Measurements from ENCODE around the gene HDLBP.
"Not testable (repeated sequence)": the region's sequence is repeated elsewhere in the genome, so short reads cannot be mapped to it uniquely, and the experiment has no call there.

Gene HDLBP

DNA sequence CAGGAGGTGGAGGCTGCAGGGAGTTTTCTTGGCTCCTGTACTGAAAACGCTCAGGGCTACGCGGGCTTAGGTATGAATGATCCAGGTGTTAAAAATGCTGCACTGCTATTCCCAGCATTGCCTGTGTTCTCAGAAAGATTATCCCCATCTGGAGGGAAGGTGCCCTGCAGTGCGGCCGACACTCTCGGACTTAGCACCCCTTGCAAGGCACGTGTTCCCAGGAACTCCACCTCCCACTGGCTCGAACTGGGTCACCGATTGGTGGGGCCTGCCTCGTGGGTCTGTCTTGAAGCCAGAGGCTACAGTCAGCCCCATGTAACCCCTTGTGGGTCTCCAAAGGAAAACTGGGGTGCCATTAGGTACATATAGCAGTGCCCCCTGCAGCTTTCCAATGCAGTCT, 101.3 kb downstream of the HDLBP start:
- DNase-seq = no peak

DNA sequence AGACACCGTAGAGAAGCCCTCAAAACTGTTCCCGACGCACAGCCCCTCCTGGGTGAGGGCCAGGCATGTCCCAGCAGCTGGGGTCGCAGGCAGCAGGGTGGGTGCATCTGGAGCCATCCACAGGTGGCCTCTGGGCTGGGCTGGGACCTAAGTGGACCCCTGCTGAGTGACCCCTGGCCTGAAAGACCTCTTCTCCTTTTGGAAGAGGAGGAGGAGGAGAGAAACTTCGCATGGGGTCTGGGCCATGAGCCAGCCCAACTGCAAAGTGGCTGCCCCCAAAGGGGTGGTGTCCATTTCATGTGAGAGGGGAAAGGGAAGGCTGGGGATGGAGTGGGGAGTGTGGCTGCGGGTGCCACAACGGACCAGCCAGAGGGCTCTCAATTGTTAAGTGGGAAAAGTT, 101.9 kb downstream of the HDLBP start:
- DNase-seq = no peak

DNA sequence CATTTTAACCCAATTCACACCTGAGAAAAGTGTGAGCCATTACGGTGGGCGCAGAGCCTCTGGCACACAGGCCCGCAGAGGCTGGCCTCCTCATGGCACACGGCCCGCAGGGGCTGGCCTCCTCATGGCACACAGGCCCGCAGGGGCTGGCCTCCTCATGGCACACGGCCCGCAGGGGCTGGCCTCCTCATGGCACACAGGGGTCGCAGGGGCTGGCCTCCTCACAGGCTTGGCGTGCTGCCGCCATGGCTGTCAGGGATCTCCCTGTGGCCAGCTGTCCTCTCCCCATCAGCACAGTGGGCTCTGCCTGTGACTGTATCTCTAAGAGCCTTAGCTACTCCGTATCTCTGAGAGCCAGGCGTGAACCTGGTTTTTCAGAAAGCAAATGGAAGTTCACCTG, 102.4 kb downstream of the HDLBP start:
- no peak for DNase-seq

DNA sequence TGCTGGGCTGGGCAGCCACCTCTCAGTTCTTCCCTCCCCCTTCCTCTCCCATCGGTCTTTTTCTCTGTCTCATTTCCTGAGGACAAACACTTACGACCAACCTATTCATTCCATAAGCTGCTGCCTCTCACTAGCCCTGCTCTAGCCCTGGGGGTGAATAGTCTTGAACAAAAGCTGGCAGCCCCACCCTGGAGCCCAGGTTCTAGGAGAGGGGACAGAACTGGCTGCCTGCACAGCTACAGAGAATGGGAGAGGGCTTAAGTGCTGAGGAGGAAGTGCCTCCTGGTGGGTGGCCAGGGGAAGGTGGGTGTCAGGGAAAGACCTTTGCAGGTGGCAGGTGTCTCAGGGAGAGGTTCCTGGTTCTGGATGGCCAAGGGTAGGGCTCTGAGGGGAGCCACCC, 104.2 kb downstream of the HDLBP start:
- DNase-seq = no peak

DNA sequence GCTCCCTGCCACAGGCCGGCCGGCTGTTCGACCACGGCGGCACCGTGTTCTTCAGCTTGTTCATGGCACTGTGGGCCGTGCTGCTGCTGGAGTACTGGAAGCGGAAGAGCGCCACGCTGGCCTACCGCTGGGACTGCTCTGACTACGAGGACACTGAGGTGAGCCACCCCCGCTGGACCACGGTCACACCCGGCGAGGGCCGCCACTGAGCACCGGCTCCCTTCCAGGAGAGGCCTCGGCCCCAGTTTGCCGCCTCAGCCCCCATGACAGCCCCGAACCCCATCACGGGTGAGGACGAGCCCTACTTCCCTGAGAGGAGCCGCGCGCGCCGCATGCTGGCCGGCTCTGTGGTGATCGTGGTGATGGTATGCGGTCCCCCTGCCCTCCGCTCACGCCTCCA, 106.2 kb downstream of the HDLBP start:
- no peak for DNase-seq

DNA sequence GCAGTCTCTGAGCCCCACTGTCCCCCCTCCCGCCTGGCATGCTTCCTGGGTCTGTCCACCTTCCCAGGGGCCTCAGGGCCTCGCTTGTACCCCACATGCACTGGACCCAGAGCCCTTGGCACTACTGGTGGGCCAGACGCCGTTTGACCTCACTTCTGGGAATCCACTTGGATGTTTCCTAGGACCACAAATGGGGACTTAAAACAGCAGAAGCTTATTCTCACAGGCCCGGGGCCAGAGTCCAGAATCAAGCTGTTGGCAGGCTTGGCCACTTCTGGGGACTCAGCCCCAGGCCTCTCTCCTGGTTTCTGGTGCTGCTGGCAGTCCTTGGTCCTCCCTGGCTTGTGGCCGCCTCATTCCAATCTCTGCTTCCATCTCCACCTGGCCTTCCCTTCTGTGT, 107.4 kb downstream of the HDLBP start:
- DNase-seq = peak in 32 of 51 donors; percentile 11 to 73 (median 44)

DNA sequence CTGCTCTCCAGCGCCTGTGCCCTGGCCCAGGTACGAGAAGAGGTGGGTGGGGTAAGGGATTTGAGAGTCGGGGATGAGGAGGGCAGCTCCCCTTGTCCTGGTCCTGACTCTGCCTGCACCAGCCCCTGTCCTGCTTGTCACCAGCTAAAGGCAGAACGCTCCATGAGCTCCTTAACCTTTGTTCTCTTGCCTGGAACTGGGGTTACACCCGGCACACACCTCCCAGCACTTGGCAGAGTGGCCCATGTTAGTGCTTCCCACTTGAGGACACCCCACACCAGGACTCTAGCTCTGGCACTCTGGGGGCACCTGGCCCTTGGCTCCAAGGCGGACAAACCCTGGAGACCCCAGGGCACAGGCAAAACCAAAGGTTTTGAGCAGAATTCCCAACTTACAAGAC, 107.8 kb downstream of the HDLBP start:
- peak in 1 of 51 donors; percentile 51 for DNase-seq

DNA sequence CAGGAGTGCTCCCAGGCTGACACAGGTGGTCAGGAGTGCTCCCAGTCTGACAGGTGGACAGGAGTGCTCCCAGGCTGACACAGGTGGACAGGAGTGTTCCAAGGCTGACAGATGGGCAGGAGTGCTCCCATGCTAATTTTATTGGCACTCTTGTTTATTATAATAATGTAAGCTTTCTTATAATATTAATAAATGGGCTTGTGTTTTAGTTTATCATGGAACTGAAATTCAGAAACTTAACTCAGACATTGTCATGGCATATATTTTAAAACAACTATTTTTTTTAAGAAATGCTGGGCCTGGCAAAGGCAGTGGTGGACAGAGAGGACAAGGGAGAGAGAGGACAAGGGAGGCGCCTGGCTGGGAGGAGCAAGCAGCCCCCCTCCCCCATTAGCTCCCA, 108.3 kb downstream of the HDLBP start:
- DNase-seq = no peak

DNA sequence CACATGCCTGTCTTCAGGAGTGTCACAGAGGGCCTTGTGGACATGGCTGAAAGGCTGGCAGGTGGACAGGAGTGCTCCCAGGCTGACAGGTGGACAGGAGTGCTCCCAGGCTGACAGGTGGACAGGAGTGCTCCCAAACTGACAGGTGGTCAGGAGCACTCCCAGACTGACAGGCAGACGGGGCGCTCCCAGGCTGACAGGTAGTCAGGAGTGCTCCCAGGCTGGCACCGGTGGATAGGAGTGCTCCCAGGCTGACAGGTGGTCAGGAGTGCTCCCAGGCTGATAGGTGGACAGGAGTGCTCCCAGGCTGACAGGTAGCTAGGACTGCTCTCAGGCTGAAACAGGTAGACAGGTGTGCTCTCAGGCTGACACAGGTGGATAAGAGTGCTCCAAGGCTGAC, 110.4 kb downstream of the HDLBP start:
- DNase-seq = no peak

DNA sequence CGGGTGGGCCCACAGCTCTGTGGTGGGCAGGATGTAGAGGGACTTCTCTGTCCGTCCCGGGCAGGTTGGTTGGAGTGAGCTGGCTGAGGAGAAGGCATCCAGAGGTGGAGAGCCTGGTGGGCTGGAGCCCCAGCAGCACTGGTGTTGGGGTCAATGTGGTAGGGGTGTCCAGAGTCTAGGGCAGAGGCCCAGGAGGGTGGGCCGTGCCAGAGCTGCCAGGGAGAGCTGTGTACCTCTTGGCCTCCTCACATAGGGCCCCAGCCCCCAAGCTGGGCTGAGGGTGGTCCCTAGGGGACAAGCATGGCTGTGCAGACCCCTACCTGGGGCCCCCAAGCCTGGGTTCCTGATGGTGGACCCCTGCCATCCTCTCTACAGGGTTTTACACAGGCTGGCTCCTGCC, 111.0 kb downstream of the HDLBP start:
- no peak for DNase-seq

DNA sequence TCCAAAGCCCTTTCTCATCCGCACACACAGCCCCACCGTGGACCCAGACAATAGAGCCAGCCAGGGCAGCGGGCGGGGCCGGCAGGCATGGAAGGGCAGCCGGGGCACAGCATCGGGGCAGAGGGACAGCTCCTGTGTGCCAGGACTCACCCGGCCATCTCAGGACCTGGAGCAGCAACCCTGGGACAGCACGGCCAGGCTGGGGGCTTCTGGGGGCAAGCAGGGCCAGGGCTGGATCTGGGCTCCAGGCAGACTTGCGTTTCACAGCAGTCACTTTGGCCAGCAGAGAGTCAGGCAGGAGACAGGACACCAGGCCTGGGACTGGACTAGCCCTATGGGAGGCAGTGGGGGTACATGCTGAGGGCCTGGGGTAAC, 111.5 kb downstream of the HDLBP start:
- no peak for DNase-seq

DNA sequence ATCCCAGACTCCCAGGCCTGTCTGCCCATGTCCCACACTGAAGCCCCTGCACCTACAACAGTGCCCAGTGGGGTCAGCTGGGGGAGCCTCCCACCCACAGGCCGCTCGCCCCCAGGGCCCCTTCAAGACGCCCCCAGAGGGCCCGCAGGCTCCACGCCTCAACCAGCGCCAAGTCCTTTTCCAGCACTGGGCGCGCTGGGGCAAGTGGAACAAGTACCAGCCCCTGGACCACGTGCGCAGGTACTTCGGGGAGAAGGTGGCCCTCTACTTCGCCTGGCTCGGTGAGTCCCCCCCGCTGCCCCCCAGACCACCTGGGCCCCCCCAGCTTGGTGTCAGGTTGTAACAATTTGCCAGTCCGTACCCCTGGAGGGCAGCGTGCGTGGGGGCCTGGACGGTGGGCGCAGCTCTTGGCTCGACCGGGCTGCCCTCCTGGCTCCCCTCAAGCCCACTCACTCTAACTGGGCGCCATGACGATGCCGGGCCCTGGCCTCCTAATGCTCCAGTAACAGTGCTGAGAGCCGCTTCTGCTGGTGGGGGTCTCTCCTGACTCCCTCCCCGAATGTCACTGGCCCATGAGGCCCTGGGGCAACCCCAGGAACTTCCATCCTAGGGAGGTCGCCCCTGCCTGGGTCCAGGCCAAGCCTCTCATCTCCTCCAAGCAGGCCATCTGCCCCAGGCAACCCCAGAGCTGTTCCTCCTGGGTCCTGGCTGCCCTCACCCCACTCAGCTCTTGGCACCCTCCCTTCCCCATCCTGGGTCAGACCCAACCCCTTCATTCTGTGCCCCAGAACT, 112.1 kb downstream of the HDLBP start:
- no peak for DNase-seq

DNA sequence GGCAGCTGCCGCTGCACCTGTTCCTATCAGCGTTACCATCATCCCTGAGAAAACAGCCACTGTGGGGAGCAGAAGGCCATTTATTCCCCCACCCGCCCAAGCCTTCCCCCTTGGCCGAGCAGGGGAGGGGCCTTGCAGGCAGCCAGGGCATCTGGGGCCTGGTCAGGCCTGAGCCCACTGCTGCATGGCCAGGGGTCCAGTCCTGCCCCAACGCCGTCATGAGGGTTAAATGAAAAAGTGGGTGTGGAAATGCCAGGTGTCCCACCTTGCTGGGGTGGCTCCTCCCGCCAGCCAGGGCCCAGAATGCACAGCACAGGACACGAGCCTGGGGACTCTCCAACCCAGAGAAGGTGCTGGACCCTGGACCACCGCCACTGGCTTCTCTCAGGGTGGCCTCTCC, 112.8 kb downstream of the HDLBP start:
- DNase-seq = no peak

DNA sequence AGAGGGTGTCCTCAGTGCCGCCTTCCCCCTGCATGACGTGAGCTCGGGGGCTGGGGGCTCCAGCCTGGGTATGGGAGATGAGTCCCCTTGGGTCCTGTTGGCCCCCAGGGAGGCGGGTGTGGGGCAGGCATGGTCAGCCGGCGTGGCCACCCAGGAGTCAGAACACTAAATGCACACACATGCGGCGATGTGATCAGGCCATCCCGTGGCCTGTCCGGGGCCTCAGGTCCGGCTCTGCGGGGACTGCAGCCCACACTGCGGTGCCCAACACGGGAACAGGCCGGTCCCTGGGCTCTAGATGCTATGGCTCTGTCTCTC, 113.2 kb downstream of the HDLBP start:
- DNase-seq = no peak

DNA sequence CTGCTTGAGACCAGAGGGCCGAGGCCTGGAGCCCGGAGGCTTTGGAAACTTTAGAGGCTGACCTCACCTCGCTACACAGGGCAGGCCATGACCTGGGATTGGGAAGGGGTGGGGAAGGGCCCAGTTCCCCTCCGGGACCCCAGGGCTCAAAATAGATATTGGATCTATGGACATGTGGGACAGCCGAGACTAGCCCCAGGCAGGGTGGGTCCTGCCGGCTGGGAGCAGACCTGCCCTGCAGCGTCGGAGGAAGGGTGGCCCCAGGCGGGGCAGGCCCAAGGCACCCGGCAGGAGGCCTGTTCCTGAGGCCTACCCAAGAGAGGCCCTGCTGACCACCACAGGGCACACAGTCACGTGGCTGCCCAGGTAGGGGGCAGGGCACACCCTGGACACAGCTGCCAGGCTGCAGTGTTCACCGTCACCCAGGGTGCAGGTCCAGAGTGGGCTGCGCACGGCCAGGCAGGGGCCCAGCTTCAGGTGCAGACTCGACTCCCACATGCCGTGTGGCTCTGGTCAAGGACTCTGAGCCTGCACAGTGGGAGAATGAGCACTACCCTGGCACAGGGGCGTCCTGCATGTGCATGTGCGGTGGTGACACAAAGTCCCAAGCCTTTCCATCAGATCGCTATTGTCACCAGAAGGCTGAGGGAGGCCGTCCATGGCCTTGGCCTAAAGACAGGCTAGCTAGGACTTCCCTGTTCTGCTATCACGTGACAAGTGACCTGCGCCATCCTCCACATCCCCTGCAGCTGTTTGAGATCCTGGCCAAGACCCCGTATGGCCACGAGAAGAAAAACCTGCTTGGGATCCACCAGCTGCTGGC, 113.8 kb downstream of the HDLBP start:
- no peak for DNase-seq

DNA sequence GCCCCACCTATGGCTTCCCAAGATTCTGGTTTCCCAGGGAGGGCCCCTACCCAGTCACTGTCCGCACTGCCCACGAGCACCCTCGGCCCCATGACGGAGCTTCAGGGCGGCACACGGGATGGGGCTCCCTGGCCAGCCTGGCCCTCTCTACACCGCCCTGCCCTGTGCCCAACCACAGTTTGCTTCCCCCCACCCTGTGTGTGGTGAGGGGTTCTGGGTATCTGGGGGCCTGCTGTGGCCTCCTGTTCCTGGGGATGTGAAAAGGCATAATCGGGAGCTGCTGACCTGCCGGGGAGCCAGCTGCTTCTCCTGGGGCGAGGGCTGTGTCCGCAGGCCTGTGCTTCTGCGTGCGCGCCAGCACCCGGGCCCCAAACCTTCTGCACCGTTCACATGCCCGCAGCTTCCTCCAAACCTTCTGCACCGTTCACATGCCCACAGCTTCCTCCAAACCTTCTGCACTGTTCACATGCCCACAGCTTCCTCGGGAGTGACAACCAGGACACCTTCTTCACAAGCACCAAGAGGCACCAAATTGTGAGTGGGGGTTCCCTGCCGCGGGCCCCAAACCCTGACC, 114.6 kb downstream of the HDLBP start:
- DNase-seq = no peak

DNA sequence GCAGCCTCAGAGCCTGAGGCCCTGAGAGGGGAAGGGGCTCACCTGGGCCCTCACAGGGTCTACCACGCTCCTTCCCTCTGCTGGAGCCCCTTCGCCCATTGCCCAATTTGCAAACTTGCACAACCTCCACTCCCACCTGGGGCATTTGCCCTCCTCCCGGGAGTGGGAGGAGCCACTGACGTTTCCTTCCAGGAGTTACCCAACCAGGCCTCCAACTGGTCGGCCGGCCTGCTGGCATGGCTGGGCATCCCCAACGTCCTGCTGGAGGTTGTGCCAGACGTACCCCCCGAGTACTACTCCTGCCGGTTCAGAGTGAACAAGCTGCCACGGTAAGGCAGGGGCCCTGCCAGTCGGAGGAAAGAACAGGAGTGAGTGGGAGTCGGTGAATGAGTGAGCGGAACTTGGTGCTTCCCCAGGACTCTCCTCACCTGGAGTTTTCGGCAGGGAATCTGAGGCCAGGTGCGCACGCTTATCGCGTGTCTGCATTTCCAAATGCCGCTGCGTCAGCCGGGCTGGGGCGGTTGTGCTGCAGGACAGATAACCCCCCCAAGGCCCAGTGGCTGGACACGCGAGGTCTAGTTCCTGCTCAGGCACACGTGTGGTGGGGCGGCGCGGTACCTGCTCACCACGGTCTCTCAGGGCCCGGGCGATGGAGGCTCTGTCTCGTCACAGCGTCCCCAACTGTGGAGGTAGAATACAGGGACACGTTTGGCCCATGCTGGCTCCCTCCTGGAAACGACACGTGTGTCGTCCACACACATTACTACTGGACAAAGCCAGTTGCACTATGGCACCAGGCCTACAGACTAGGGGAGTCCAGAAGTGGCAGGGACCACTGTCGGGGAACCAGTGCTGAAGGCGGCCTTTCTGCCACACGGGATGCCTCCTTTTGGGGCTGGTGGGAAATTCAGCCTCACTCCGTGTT, 115.3 kb downstream of the HDLBP start:
- no peak for DNase-seq

DNA sequence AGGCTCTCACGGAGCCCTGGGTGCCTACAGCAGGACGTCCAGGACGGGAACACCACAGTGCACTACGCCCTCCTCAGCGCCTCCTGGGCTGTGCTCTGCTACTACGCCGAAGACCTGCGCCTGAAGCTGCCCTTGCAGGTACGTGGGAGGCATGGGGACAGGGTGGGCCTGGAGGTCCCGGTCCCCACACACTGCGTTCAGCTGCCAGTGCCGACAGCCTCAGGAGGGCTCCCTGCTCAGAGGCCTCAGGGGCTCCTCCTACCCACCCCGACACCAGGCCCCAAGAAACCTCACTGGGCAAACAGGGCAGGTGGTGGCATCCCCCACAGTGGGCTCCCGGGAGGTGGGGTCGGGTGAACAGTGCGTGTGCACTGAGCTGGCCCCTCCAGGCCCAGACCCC, 116.2 kb downstream of the HDLBP start:
- no peak for DNase-seq

DNA sequence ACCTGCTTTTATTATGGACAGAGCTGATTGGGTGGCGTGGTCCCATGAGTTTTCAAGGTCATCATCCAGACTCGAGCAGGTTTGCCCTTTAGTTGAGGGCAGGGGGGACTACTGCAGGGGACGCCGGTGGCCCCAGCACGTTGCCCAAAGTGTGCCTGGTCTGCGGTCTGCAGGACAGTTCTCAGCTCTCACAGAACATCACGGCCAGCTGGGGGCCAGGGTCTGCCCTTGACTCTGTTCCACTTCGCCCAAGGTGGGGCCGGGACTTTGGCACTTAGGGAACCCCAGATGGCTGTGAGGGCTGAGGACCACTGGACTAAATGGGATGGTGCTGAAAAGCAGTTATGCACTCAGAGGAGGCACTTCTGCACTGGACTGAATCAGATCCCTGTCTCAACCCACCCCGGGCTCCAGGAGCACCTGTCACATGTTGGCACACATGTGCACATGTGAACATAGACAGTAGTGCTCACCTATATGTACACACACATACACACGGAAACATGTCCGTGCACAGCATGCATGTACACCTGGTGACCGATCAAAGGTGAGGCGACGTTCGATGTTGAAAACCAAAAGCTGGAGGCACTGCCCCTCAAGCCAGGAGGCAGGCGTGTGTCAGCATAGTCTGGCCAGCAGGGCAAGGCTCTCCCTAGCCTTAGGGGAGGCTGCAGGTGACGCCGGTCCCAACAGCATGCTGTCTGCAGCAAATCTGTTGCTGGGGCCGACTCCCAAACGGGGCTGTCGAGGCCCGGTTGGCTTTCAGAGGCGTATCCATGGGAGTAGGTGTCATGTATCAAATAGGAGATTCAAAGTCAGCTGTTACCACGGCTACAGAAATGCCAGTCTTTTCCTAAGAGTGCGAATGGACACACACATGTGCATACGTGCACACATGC, 116.8 kb downstream of the HDLBP start:
- DNase-seq = no peak

DNA sequence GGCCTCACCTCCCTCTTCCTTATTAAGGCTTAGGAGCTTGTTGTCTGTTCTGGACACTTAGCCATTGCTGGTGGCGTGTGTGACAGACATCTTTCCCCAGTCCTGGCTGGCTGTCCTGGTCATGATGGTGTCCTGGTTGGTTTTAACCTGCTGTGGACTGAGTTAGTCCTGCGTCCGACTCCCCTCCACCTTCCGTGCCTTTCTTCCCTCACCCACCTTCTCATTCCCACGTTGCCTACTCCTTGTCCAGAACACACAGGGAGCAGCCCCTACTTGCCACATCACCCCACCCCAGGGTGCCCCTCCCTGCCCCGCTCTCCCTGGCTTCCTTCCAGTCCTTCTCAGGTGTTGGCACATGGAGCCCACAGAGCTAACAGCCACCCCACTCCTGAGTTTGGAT, 117.5 kb downstream of the HDLBP start:
- no peak for DNase-seq

DNA sequence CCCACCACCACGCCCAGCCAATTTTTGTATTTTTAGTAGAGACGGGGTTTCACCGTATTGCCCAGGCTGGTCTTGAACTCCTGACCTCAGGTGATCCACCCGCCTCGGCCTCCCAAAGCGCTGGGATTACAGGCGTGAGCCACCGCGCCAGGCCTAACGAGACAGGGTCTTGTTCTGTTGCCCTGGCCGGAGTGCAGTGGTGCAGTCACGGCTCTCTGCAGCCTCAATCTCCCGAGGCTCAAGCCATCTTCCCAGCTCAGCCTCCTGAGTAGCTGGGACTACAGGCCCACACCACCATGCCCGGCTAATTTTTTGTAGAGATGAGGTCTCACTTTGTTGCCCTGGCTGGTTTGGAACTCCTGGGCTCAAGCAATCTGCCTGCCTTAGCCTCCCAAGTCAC, 118.2 kb downstream of the HDLBP start:
- DNase-seq = not testable (repeated sequence)
